Activated CD8-positive, alpha-beta memory T cell treated with anti-CD3 and anti-CD28 coated beads, Interleukin-2, amount 50 U/mL, for 1 hour (primary cell): Measurements from ENCODE around the gene HBP1.
"Not testable (repeated sequence)": the region's sequence is repeated elsewhere in the genome, so short reads cannot be mapped to it uniquely, and the experiment has no call there.

Experiments used
- DNase-seq: peaks from one replicate; pipeline ENCODE4 v3.0.0-alpha.2; 2020; ENCODE audit errors: extremely low read depth

The HBP1 gene

GRCh38 chr7:107224374-107225223 is 55.8 kb downstream of the HBP1 start:
- DNase-seq = no peak

DNA sequence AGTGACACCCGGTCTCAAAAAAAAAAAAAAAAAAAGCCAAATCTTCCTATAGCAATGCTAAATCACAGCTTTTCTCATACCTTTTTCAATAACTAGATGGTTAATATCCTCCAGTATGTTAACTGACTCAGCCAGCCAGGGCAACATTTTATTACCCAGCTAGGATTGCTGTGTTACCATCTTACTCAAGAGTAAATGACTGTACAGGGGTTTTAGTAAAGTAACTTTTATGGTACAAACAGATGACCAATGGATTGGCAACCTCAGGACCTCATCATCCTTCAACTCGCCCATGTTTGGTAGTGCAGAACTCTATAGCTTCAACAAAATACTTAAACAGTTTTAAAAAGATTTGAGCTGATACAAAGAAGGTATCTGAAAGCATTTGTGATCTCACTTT is 59.5 kb downstream of the HBP1 start:
- no peak for DNase-seq

DNA sequence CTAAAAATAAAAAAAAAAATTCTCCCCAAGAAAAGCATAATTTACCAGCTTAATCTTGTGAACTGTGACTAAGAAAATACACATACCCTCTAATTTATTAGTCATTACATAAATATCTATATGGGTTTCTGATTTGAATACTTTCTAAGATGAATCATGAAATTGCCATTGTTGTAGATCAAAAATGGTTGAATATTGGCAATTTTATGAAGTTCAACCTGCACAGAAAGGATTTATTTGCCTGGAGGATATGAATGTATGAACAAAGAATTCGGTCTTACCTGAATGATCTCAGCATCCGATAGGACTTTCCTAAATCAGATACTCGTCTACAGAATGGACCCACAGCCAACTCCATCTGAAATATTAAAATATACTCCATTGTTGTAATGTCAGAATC is 61.5 kb downstream of the HBP1 start:
- DNase-seq = no peak

DNA sequence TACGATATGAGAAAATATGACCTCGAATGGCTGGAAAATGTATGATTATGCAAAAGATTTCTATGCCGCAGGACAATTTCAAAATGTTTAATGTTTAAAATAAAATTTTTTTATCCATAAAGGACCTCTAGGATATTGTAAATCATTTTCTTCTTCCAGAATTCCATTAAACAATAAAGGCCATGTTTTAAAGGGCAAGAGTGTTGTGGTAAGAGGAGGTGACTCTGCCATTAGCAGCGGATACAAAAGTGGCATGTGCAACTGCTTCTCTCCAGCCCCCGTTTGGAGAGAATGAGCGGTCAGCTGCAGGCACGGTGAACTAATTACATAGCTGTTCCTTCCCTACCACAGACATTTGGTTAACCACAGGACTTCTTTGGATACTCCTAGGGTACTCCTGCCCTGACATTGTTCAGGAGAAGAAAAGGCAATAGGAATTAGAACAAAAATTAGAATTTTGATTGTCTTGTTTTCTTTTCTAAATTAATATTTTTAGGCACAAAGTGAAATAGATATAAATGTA is 63.8 kb downstream of the HBP1 start:
- no peak for DNase-seq

DNA sequence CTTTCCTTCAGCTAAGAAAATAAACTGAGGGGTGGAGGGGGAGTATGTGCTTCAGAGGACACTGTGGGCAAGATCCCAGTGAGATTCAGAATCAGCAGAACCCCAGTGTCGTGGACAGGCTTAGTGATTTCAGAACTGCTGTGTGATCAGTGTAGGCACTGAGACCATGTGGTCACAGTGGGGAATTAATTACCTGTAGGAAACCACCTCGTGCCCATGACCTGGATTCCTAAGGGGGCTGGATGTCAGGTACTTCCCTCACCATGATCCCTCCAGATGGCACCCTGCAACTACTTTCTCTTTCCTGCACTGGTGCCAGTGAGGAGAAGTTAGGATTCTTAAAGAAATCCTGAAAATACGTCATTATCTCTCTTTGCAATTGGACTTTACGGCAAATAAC is 64.4 kb downstream of the HBP1 start:
- no peak for DNase-seq

DNA sequence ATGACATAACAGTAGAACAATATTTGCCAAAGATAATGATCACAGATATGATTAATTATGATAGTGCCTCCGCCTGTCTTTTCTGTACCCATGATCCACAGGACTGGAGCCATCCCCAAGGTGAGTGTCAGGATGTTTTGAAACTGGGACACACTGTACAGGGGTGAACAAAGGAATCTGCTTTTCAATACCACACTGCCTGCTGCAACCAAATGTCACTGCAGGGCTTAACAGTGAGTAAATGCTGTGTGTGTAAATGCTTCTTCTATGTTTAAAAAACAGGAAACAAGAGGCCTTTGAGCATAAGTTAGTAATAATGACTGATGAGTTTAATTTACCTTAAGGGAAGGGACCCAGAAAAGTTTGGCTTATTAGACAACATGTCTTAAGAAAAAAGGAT is 65.2 kb downstream of the HBP1 start:
- no peak for DNase-seq

GRCh38 chr7:107234436-107234835 is 65.6 kb downstream of the HBP1 start:
- DNase-seq = no peak

DNA sequence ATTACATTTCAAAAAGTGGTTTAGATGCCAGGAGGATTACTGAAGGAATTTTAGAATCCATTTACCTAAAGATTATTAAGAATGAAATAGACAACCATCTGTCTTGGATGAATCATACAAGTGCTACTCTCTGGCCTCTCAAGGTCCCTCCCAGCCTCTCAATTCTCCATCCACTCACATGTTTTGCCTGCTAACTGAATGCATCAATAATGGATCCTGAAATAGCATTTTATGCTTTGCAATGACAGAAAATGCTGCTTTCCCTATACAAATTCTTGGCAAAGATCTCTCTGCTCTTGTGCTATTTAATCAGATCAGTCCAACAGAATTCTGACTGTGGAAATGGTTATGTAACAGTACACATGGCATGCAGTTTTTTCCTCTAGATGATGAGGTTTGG is 68.1 kb downstream of the HBP1 start:
- DNase-seq = no peak

- DNase-seq = no peak
Measured at GRCh38 chr7:107237451-107237850, 68.6 kb downstream of the HBP1 start.

GRCh38 chr7:107242267-107242666 is 73.5 kb downstream of the HBP1 start:
- DNase-seq = no peak

DNA sequence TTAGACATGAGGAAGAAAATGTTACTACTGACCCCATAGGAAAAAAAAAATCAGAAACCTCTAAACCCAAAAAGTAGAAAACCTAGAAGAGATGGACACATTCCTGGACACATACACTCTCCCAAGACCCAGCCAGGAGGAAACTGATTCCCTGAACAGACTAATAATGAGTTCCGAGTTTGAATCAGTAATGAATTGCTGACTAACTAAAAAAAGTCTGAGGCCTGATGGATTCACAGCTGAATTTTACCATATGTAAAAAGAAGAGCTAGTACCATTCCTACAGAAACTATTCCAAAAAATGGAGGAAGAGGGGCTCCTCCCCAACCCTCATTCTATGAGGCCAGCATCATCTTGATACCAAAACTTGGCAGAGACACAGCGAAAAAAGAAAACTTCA is 75.8 kb downstream of the HBP1 start:
- DNase-seq = no peak

- not testable (repeated sequence) for DNase-seq
Measured at GRCh38 chr7:107246836-107247235, 78.0 kb downstream of the HBP1 start.

GRCh38 chr7:107248551-107249316 is 79.9 kb downstream of the HBP1 start:
- no peak for DNase-seq

DNA sequence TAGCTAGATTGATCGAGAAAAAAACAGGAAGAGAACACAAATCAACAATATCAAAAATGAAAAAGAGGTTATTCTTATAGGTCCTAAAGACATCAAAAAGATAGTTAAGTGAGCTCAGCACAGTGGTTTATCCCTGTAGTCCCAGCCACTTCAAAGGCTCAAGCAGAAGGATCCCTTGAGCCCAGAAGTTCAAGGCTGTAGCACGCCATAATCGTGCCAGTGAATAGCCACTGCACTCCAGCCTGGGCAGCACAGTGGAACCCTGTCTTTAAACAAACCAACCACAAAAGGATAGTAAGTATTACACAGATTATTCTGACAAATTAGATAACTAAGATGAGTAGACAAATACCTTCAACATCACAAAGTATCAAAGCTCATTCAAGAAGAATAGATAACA is 83.2 kb downstream of the HBP1 start:
- no peak for DNase-seq
